NCI-H1417 (cell line): ENCODE measurements around the gene ZMYM4.

Experiments used
- DNase-seq, 3 experiments: peaks; one replicate each; lab custom pipeline; 2025; lab: John Stamatoyannopoulos, UW

The ZMYM4 gene

GRCh38 chr1:35406103-35406502, 137.6 kb downstream of the ZMYM4 start:
- no peak for DNase-seq

- no peak for DNase-seq
Observed at GRCh38 chr1:35407743-35408142, 139.2 kb downstream of the ZMYM4 start.

- no peak for DNase-seq
Observed at GRCh38 chr1:35408925-35409324, 140.4 kb downstream of the ZMYM4 start.

- DNase-seq: no peak
Observed at GRCh38 chr1:35426097-35426586, 157.6 kb downstream of the ZMYM4 start.

GRCh38 chr1:35428360-35428759, 159.9 kb downstream of the ZMYM4 start:
- no peak for DNase-seq

GRCh38 chr1:35430762-35431161, 162.3 kb downstream of the ZMYM4 start:
- DNase-seq: no peak

GRCh38 chr1:35431173-35431599, 162.7 kb downstream of the ZMYM4 start:
- DNase-seq: no peak

GRCh38 chr1:35432231-35432630, 163.7 kb downstream of the ZMYM4 start:
- no peak for DNase-seq

GRCh38 chr1:35433714-35434113, 165.2 kb downstream of the ZMYM4 start:
- no peak for DNase-seq

- no peak for DNase-seq
Observed at GRCh38 chr1:35434703-35435102, 166.2 kb downstream of the ZMYM4 start.

- DNase-seq: no peak
Observed at GRCh38 chr1:35436078-35436477, 167.6 kb downstream of the ZMYM4 start.

- DNase-seq: no peak
Observed at GRCh38 chr1:35437200-35437599, 168.7 kb downstream of the ZMYM4 start.

GRCh38 chr1:35439626-35440025, 171.1 kb downstream of the ZMYM4 start:
- no peak for DNase-seq

- no peak for DNase-seq
Observed at GRCh38 chr1:35441926-35442579, 173.5 kb downstream of the ZMYM4 start.

- no peak for DNase-seq
Observed at GRCh38 chr1:35442734-35443133, 174.2 kb downstream of the ZMYM4 start.

- DNase-seq: peak in 1 of 3 experiments; percentile 36
Observed at GRCh38 chr1:35443768-35444518, 175.4 kb downstream of the ZMYM4 start.

- DNase-seq: no peak
Observed at GRCh38 chr1:35444519-35444774, 175.9 kb downstream of the ZMYM4 start.

- DNase-seq: no peak
Observed at GRCh38 chr1:35447278-35447677, 178.8 kb downstream of the ZMYM4 start.

- no peak for DNase-seq
Observed at GRCh38 chr1:35448344-35448801, 179.9 kb downstream of the ZMYM4 start.

- DNase-seq: no peak
Observed at GRCh38 chr1:35449334-35450008, 181.0 kb downstream of the ZMYM4 start.

GRCh38 chr1:35451125-35451528, 182.6 kb downstream of the ZMYM4 start:
- peak; percentile 44 to 81 (median 64) for DNase-seq

- peak in 1 of 3 experiments; percentile 10 for DNase-seq
Observed at GRCh38 chr1:35452106-35452774, 183.7 kb downstream of the ZMYM4 start.
